Spleen (tissue), 11 donors: ENCODE results near the gene MEF2A. TPM values are rescaled to one million over a fixed set of nuclear protein-coding genes. Genes with fewer than 3 reads are reported as not detected.

Experiments used
- DNase-seq: peaks from one replicate; pipeline ENCODE4 v3.0.0-alpha.2; 2020
- H3K27ac ChIP-seq, 8 donors: fragments of 200-600 bp; sonication (generic) in 7 of 8; 1 replicate in 4 of 8; 2 replicates in 4 of 8; pipeline versions ENCODE4 v1.5.0 to v1.8.0; 2016 to 2021; ENCODE audit warnings: inconsistent platforms in 4 of 8, mild to moderate bottlenecking in 4 of 8, moderate library complexity in 1 of 8
- H3K27me3 ChIP-seq, 7 donors: fragments of 200-600 bp; sonication (generic) in 6 of 7; replicated peaks in 1 of 7; 1 replicate in 4 of 7; 2 replicates in 3 of 7; pipeline versions ENCODE4 v1.5.0 to v1.8.0; 2016 to 2021; ENCODE audit warnings: inconsistent platforms in 3 of 7, mild to moderate bottlenecking in 1 of 7
- H3K36me3 ChIP-seq, 6 donors: fragments of 200-600 bp; sonication (generic) in 5 of 6; 1 replicate in 4 of 6; 2 replicates in 2 of 6; pipeline versions ENCODE4 v1.5.0 to v1.8.0; 2016 to 2021; ENCODE audit warnings: inconsistent platforms in 2 of 6
- H3K4me1 ChIP-seq, 6 donors: fragments of 200-600 bp; sonication (generic) in 5 of 6; 1 replicate in 3 of 6; 2 replicates in 3 of 6; pipeline versions ENCODE4 v1.5.0 to v1.8.0; 2016 to 2021; ENCODE audit warnings: inconsistent platforms in 3 of 6
- H3K4me3 ChIP-seq, 8 donors: fragments of 200-600 bp; sonication (generic) in 7 of 8; 1 replicate in 4 of 8; 2 replicates in 4 of 8; pipeline versions ENCODE4 v1.5.0 to v1.8.0; 2016 to 2021; ENCODE audit warnings: inconsistent platforms in 4 of 8, mild to moderate bottlenecking in 4 of 8, moderate library complexity in 2 of 8
- H3K9me3 ChIP-seq, 8 donors: fragments of 200-600 bp; sonication (generic) in 7 of 8; 1 replicate in 4 of 8; 2 replicates in 4 of 8; pipeline versions ENCODE4 v1.5.0 to v1.8.0; 2016 to 2021; ENCODE audit warnings: inconsistent platforms in 4 of 8
- POLR2A ChIP-seq, 3 donors: fragments of 450-650 bp; IDR thresholded peaks; one replicate each; pipeline ENCODE4 v1.5.1; 2017; ENCODE audit warnings: antibody characterized with exemption in 3 of 3, mild to moderate bottlenecking in 1 of 3
- POLR2AphosphoS5 ChIP-seq, 3 donors: sonication (generic); formaldehyde crosslinking; IDR thresholded peaks; one replicate each; pipeline ENCODE4 v1.5.1; 2017; ENCODE audit warnings: antibody characterized with exemption in 3 of 3
- WGBS, 5 donors: extraction: QIAGEN DNeasy Blood & Tissue Kit in 3 of 5; methylation state at CpG; one replicate each; pipeline versions ENCODE4 v1.1.5 to v1.1.7; 2013 to 2018; 5-methylcytosine and 5-hydroxymethylcytosine counted together
- intact Hi-C: fragments of 100-400 bp; cut with DNase I; formaldehyde crosslinking; loops from one replicate; pipeline ENCODE4 v1.15.0; 2023; ENCODE audit warnings: low total_unique reads
- polyA plus RNA-seq, 3 donors: library from polyadenylated mRNA; stranded (reverse); fragments of 200-250 nt; gene quantifications; one replicate each; pipeline ENCODE4 v1.2.1, GENCODE V29; 2013
- small RNA-seq, 4 donors: library from RNA; depleted of rRNA; stranded (forward); fragments of <200 nt; gene quantifications; one replicate each; pipeline ENCODE3, GENCODE V24; 2016
- total RNA-seq, 7 donors: library from RNA; depleted of rRNA in 3 of 7; stranded (reverse); fragments of >200 nt in 3 of 7; fragmentation: NEBNext Ultra II Directional in 4 of 7; extraction: Animal tissue kit (Norgen Biotek cat#: 25700) in 4 of 7; gene quantifications; one replicate each; pipeline versions ENCODE4 v1.1.0 to v1.2.1, GENCODE V29; 2016 to 2021
- TF ChIP-seq, protein P1 (sequence below), 11 experiments: fragments of 200-600 bp in 7 of 11; fragments of 450-650 bp in 4 of 11; sonication (generic) in 4 of 11; IDR thresholded peaks in 8 of 11; conservative IDR thresholded peaks in 3 of 11; 1 replicate in 7 of 11; 2 replicates in 4 of 11; pipeline versions ENCODE4 v1.4.0 to v1.8.0; 2016 to 2021; ENCODE audit warnings: antibody characterized with exemption in 11 of 11, inconsistent platforms in 4 of 11, mild to moderate bottlenecking in 1 of 11
- donor health status: healthy with polysubstance abuse.
- donor health status: DM: no; HTN: no; CAD: no; lungs with moderate emphysema.
- donor health status: DM: no; HTN: no; CAD: no.
- donor health status: Bipolar disorder and iron deficiency.
- donor health status: healthy.
- donor health status: DM: no; HTN: no; CAD: no.
- donor health status: DM: yes; HTN: yes; CAD: no.

MEF2A gene
- total and polyA plus RNA-seq, 10 donors = 21.9 to 143 (median 90.6) TPM

DNA sequence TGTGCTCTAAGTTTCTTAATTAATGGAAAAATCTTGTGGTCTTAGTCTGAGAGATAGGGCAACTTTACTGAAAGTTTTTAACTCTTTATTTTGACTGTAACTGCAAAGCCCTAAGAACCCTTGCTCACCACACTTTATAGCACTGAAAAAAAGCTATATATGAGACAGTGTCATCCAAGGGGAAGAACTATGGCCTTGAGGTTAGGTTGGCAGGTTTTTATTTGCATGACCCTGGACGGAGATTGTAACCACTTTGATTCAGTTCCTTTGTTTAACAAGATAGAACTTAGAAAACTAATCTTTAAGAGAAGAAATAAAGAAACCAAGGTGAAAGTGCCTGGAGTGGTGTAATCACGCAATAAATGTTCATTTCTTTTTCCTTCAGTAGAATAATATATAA, 198.0 kb downstream of the MEF2A start:
- Histone ChIP-seq H3K9me3 (no peaks in the 10 kb centered on the region), H3K4me1 (peaks cover 0 to 5% (median 0%) of the 10 kb centered on the region in 6 donors), H3K27ac (no peak overlapping the region), H3K4me3 (no peak overlapping the region), H3K27me3 (no peaks in the 10 kb centered on the region), H3K36me3 (no peaks in the 10 kb centered on the region)
- intact Hi-C loops = no loop called here
- no peak for DNase-seq
- WGBS, 5 donors = 57 to 64% (median 57%) methylated on average over 2 of the region's 2 CpGs
- no peak for TF ChIP-seq POLR2AphosphoS5 (IDR thresholded peaks at IDR 0.05)
- TF ChIP-seq, protein P1, sequence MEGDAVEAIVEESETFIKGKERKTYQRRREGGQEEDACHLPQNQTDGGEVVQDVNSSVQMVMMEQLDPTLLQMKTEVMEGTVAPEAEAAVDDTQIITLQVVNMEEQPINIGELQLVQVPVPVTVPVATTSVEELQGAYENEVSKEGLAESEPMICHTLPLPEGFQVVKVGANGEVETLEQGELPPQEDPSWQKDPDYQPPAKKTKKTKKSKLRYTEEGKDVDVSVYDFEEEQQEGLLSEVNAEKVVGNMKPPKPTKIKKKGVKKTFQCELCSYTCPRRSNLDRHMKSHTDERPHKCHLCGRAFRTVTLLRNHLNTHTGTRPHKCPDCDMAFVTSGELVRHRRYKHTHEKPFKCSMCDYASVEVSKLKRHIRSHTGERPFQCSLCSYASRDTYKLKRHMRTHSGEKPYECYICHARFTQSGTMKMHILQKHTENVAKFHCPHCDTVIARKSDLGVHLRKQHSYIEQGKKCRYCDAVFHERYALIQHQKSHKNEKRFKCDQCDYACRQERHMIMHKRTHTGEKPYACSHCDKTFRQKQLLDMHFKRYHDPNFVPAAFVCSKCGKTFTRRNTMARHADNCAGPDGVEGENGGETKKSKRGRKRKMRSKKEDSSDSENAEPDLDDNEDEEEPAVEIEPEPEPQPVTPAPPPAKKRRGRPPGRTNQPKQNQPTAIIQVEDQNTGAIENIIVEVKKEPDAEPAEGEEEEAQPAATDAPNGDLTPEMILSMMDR (IDR thresholded peaks at IDR 0.05 in 8 of 11, conservative IDR thresholded peaks at IDR 0.05 in 3 of 11) = no peak

DNA sequence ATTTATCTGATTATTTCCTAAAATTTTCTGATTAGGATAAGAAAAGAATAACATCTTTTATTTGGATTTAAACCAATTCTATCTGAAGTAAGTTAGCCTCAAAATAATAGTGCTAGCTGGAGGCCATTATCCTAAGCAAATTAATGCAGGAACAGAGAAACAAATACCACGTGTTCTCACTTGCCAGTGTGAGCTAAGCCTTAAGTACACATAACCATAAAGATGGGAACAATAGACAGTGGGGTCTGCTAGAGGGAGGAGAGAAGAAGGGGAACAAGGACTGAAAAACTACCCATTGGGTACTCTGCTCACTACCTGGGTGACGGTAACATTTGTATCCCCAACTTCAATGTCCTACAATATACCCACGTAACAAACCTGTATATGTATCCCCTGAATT, 198.7 kb downstream of the MEF2A start:
- 76 to 89% (median 86%) methylated on average over 3 of the region's 3 CpGs for WGBS, 5 donors
- no peak for DNase-seq
- Histone ChIP-seq H3K9me3 (no peaks in the 10 kb centered on the region), H3K4me3 (no peak overlapping the region), H3K4me1 (peaks cover 0 to 5% (median 0%) of the 10 kb centered on the region in 6 donors), H3K27me3 (no peaks in the 10 kb centered on the region), H3K36me3 (no peaks in the 10 kb centered on the region), H3K27ac (no peak overlapping the region)
- intact Hi-C loops = no loop called here
- no peak for TF ChIP-seq POLR2AphosphoS5 (IDR thresholded peaks at IDR 0.05)
- TF ChIP-seq POLR2A (IDR thresholded peaks at IDR 0.05) = no peak
- TF ChIP-seq, protein P1 (IDR thresholded peaks at IDR 0.05 in 8 of 11, conservative IDR thresholded peaks at IDR 0.05 in 3 of 11) = no peak

Small RNAs within 50 kb of the gene (small RNA-seq; reads per million reads assigned to genes)
- gene RF00019 = 0 reads per million in 4 donors

Other genes starting within 250 kb of the MEF2A start
- 10 to 100 TPM in 1 of 7 donors, 1 to 10 TPM in 6; 5.4 to 13.3 (median 7.6) TPM for gene LYSMD4, start 167.5 kb downstream of the MEF2A start, total RNA-seq
- 1 to 10 TPM; 2.5 to 5.7 (median 4.8) TPM for gene LYSMD4, start 167.5 kb downstream of the MEF2A start, polyA plus RNA-seq